SK-N-SH treated with all-trans-retinoic acid at 6 μM for 48 hours (cell line): ENCODE results near the gene RHEX.

ENCODE experiments used
- ATAC-seq: fragments of 200-7000 bp; cut with Tn5 transposase; 3 replicates; pipeline ENCODE4 v1.9.1; 2020; ENCODE audit warnings: mild to moderate bottlenecking, moderate library complexity
- ARNTL ChIP-seq: fragments of 450-650 bp; formaldehyde crosslinking; IDR thresholded peaks from 2 replicates; pipeline ENCODE4 v1.5.0; 2020; ENCODE audit warnings: low read depth, mild to moderate bottlenecking, moderate library complexity, borderline replicate concordance
- BACH2 ChIP-seq: fragments of 250-450 bp; sonication (Bioruptor Pico); IDR thresholded peaks from 2 replicates; pipeline ENCODE4 v1.9.0; 2021; ENCODE audit warnings: mild to moderate bottlenecking, borderline replicate concordance
- CREB5 ChIP-seq: fragments of 250-450 bp; sonication (Bioruptor Pico); IDR thresholded peaks from 2 replicates; pipeline ENCODE4 v1.5.1; 2020; ENCODE audit warnings: low read depth, mild to moderate bottlenecking, moderate library complexity
- ESRRG ChIP-seq: fragments of 250-450 bp; sonication (Bioruptor Pico); IDR thresholded peaks from 2 replicates; pipeline ENCODE4 v1.6.1; 2021; ENCODE audit warnings: mild to moderate bottlenecking
- GLIS3 ChIP-seq: fragments of 250-450 bp; sonication (Bioruptor Pico); IDR thresholded peaks from 2 replicates; pipeline ENCODE4 v1.5.0; 2020; ENCODE audit warnings: mild to moderate bottlenecking, moderate library complexity
- ISL1 ChIP-seq: fragments of 250-450 bp; sonication (Bioruptor Pico); IDR thresholded peaks from 2 replicates; pipeline ENCODE4 v2.1.2; 2022; ENCODE audit warnings: mild to moderate bottlenecking, moderate library complexity
- OSR1 ChIP-seq: fragments of 250-450 bp; sonication (Bioruptor Pico); IDR thresholded peaks from 2 replicates; pipeline ENCODE4 v1.8.0; 2022; ENCODE audit warnings: moderate library complexity, mild to moderate bottlenecking, inconsistent platforms
- PATZ1 ChIP-seq: fragments of 250-450 bp; sonication (Bioruptor Pico); IDR thresholded peaks from 2 replicates; pipeline ENCODE4 v1.8.0; 2020; ENCODE audit warnings: mild to moderate bottlenecking, moderate library complexity, borderline replicate concordance
- POU6F1 ChIP-seq: fragments of 250-450 bp; sonication (Bioruptor Pico); IDR thresholded peaks from 2 replicates; pipeline ENCODE4 v1.8.0; 2021; ENCODE audit warnings: low read depth, mild to moderate bottlenecking, moderate library complexity, borderline replicate concordance
- PPARA ChIP-seq: fragments of 250-450 bp; sonication (Bioruptor Pico); IDR thresholded peaks from 2 replicates; pipeline ENCODE4 v1.5.0; 2020; ENCODE audit warnings: mild to moderate bottlenecking, borderline replicate concordance
- RARB ChIP-seq: fragments of 250-450 bp; sonication (Bioruptor Pico); IDR thresholded peaks from 2 replicates; pipeline ENCODE4 v1.8.0; 2021; ENCODE audit warnings: mild to moderate bottlenecking, moderate library complexity
- SNAI2 ChIP-seq: fragments of 250-450 bp; sonication (Bioruptor Pico); IDR thresholded peaks from 2 replicates; pipeline ENCODE4 v1.5.0; 2020; ENCODE audit warnings: mild to moderate bottlenecking, moderate library complexity
- TCF4 ChIP-seq: fragments of 250-450 bp; sonication (Bioruptor Pico); IDR thresholded peaks from 2 replicates; pipeline ENCODE4 v1.8.0; 2021; ENCODE audit warnings: mild to moderate bottlenecking, moderate library complexity, borderline replicate concordance
- TOX ChIP-seq: fragments of 250-450 bp; sonication (Bioruptor Pico); IDR thresholded peaks from 2 replicates; pipeline ENCODE4 v1.8.0; 2021; ENCODE audit warnings: mild to moderate bottlenecking, moderate library complexity, borderline replicate concordance
- ZFP3 ChIP-seq: fragments of 250-450 bp; sonication (Bioruptor Pico); IDR thresholded peaks from 2 replicates; pipeline ENCODE4 v1.5.0; 2020; ENCODE audit warnings: mild to moderate bottlenecking, moderate library complexity
- ZFP30 ChIP-seq: fragments of 450-650 bp; formaldehyde crosslinking; IDR thresholded peaks from 2 replicates; pipeline ENCODE4 v1.5.0; 2022; ENCODE audit warnings: mild to moderate bottlenecking, moderate library complexity
- ZNF565 ChIP-seq: fragments of 450-650 bp; formaldehyde crosslinking; conservative IDR thresholded peaks from 2 replicates; pipeline ENCODE4 v1.5.0; 2020; ENCODE audit warnings: low read depth, mild to moderate bottlenecking, moderate library complexity
- ZNF8 ChIP-seq: fragments of 450-650 bp; formaldehyde crosslinking; IDR thresholded peaks from 2 replicates; pipeline ENCODE4 v1.5.0; 2020; ENCODE audit warnings: mild to moderate bottlenecking, moderate library complexity
- TF ChIP-seq, protein P1 (sequence below): fragments of 250-450 bp; sonication (Bioruptor Pico); IDR thresholded peaks from 2 replicates; pipeline ENCODE4 v1.5.1; 2021; ENCODE audit warnings: mild to moderate bottlenecking, moderate library complexity

RHEX gene

DNA sequence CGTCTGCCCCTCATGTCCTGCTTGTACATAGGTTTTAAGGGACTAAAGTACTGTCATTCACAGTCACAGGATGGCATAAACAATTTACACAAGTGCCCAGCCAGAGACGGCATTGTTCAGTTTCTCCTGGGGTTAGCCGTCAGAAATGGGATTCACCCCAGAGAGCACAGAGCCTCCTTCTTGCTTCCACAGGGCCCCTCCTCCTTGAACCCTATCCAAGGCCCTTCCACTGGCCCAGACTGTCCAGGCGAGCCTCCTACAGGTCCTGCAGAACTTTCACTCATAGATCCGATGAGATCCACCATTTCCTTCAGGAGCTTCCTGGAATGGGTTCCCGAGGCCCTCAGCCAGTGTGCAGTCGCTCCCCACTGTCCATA, 54.2 kb downstream of the RHEX start:
- no peak for ATAC-seq
- TF ChIP-seq ARNTL (CRISPR knock-in tag), result no peak
- TF ChIP-seq OSR1 (CRISPR knock-in tag), result no peak
- TF ChIP-seq CREB5 (CRISPR knock-in tag), result no peak
- TF ChIP-seq ZNF565 (CRISPR knock-in tag), result no peak
- TF ChIP-seq GLIS3 (CRISPR knock-in tag), result no peak
- TF ChIP-seq TOX (CRISPR knock-in tag), result no peak
- TF ChIP-seq TCF4 (CRISPR knock-in tag), result no peak
- TF ChIP-seq ESRRG (CRISPR knock-in tag), result no peak
- no peak for TF ChIP-seq ZFP30 (CRISPR knock-in tag)
- no peak for TF ChIP-seq PPARA (CRISPR knock-in tag)

DNA sequence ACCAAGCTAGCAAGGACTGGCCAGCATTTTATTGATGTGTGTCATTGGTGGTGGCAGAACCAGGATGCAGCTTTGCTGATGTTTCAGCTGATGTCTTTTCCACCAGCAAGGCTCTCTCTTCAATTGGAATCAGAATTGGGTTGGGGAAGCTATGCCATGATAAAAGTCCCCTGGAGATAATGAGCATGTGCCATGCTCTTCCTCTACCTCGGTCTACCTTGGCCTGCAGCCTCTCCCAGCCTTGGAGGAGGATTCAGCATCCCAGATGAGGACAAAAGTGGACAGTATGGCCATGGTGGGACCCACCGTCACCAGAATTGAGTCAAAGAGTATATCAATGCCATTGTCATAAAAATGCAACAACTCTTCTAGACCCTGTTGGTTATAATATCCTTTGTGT, 55.7 kb downstream of the RHEX start:
- TF ChIP-seq, protein P1, sequence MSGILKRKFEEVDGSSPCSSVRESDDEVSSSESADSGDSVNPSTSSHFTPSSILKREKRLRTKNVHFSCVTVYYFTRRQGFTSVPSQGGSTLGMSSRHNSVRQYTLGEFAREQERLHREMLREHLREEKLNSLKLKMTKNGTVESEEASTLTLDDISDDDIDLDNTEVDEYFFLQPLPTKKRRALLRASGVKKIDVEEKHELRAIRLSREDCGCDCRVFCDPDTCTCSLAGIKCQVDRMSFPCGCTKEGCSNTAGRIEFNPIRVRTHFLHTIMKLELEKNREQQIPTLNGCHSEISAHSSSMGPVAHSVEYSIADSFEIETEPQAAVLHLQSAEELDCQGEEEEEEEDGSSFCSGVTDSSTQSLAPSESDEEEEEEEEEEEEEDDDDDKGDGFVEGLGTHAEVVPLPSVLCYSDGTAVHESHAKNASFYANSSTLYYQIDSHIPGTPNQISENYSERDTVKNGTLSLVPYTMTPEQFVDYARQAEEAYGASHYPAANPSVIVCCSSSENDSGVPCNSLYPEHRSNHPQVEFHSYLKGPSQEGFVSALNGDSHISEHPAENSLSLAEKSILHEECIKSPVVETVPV (CRISPR knock-in tag), result no peak
- TF ChIP-seq ZNF8 (CRISPR knock-in tag) (no peak), GLIS3 (CRISPR knock-in tag) (no peak), ARNTL (CRISPR knock-in tag) (no peak)
- ATAC-seq, result no peak

DNA sequence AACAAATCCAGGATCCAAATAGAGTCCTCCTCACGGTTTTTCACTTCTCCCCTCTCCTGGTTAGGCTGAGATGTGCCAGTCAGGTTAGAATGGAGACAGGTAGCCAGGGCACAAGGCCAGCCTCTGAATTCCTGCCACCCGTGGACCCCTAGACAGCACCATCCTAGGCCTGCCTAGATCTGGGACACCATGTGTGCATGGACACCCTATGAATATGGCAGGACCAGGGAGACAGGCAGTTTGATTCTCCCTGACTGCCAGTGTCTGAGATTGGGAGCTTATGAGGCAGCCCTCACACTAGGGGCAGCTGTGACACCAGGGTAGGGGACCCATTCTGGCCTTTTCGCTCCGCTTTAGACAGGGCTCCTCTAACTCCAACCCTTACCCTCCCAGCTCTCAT, 56.7 kb downstream of the RHEX start:
- no peak for ATAC-seq
- TF ChIP-seq TCF4 (CRISPR knock-in tag), result no peak
- no peak for TF ChIP-seq PPARA (CRISPR knock-in tag)
- no peak for TF ChIP-seq ISL1 (CRISPR knock-in tag)
- TF ChIP-seq RARB (CRISPR knock-in tag), result no peak
- TF ChIP-seq PATZ1 (CRISPR knock-in tag), result no peak
- TF ChIP-seq POU6F1 (CRISPR knock-in tag), result no peak
- TF ChIP-seq ESRRG (CRISPR knock-in tag), result no peak
- no peak for TF ChIP-seq BACH2 (CRISPR knock-in tag)
- TF ChIP-seq ARNTL (CRISPR knock-in tag), result no peak
- TF ChIP-seq SNAI2, result no peak
- no peak for TF ChIP-seq GLIS3 (CRISPR knock-in tag)

DNA sequence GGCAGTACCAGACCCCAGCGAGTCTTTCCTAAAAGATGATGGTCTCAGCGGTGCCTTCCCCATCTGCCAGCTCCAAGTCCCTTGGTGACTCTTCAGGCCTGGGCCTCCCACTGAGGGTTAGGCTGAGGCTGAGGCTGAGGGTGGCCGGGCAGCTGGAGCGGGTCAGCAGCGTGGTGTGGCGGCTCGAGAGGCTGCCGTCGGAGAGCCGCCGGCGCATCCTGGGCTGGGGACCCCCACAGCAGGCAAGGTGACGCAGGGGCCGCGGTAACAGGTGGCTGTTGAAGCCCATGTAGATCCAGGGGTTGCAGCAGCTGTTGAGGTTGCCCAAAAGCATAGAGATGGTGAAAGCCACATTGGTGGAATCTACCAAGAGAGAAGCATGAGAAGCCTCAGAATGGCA, 57.2 kb downstream of the RHEX start:
- ATAC-seq, result no peak
- TF ChIP-seq ISL1 (CRISPR knock-in tag) (no peak), POU6F1 (CRISPR knock-in tag) (no peak), PPARA (CRISPR knock-in tag) (no peak), SNAI2 (no peak), ZFP3 (CRISPR knock-in tag) (no peak), ZFP30 (CRISPR knock-in tag) (no peak)
